HEK293T (cell line): ENCODE measurements around the gene ZMIZ1.

Source experiments
- BHLHE40 ChIP-seq: fragments of 450-650 bp; IDR thresholded peaks from 2 replicates; pipeline ENCODE4 v1.6.1; 2016; ENCODE audit warnings: mild to moderate bottlenecking, moderate library complexity, borderline replicate concordance
- FOXA1 ChIP-seq: fragments of 450-650 bp; IDR thresholded peaks from 2 replicates; pipeline ENCODE4 v1.6.1; 2016; ENCODE audit warnings: mild to moderate bottlenecking
- FOXM1 ChIP-seq: fragments of 450-650 bp; IDR thresholded peaks from 2 replicates; pipeline ENCODE4 v1.6.1; 2017; ENCODE audit warnings: mild to moderate bottlenecking, borderline replicate concordance
- LEF1 ChIP-seq: fragments of 450-650 bp; IDR thresholded peaks from 2 replicates; pipeline ENCODE4 v1.6.1; 2017; ENCODE audit warnings: mild to moderate bottlenecking, borderline replicate concordance
- NFRKB ChIP-seq: fragments of 450-650 bp; IDR thresholded peaks from 2 replicates; pipeline ENCODE4 v1.6.1; 2016; ENCODE audit warnings: mild to moderate bottlenecking, moderate library complexity
- SP1 ChIP-seq: fragments of 450-650 bp; IDR thresholded peaks from 2 replicates; pipeline ENCODE4 v1.6.1; 2017

DNA sequence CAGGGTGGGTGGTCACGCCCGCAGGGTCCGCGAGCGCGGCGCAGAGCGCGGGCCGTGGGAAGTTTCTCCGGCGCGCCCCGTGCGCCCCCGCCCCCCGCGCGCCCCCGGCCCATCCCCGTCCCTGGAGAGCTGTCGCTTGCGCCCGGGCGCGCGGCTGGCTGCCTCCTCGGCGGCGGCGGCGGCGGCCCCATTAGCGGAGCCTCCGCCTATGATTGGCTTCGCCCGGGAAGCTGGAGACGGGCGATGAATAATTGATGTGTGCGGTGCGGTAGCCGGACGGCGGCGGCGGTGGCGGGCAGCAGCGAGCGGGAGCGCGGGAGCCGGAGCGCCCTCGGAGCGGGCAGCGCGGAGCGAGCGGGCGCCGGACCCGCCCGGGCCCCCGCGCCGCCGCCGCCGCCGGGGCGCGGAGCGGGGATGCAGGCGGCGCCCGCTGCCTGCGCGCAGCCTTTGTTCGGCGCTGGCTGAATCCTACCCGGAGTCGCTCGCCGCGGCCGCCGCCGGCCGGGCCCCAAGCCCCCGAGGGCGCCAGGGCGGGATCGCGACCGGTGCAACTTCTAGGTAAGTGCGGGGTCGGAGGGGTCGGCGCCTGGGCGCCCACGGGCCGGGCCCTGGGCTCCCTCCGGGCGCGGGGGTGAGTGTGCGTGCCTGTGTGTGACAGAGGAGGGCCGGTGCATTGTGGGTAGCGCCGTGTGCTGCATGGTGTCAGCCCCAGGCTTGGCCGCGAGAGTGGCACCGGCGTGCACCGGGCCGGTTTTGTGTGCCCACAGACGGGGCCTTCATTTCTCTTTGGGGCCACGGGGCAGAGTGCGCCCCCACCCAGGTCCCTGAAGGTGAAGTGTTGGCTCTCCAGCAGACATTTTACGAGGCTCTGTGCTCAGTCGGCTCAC lies 174.7 kb downstream of the ZMIZ1 start:
- TF ChIP-seq BHLHE40 (no peak), SP1 (no peak), FOXA1 (no peak), NFRKB (no peak), FOXM1 (no peak), LEF1 (no peak)
